Inflammatory macrophage treated with lipopolysaccharide for 1 hour (primary cell): ENCODE measurements around the gene ASPDH.
A peak's percentile ranks its signal among the peaks of the same experiment; 100 is the strongest.

Experiments used
- DNase-seq, 2 donors: peaks; one replicate each; pipeline ENCODE4 v3.0.0-alpha.2; 2020 to 2022

The ASPDH gene

GRCh38 chr19:50494186-50495019, 19.3 kb downstream of the ASPDH start:
- no peak for DNase-seq

GRCh38 chr19:50493171-50493570, 20.5 kb downstream of the ASPDH start:
- DNase-seq = no peak

GRCh38 chr19:50492303-50493052, 21.2 kb downstream of the ASPDH start:
- DNase-seq = peak in 1 of 2 donors; percentile 25

- DNase-seq = no peak
These were observed 22.7 kb downstream of the ASPDH start for GRCh38 chr19:50490991-50491472.

GRCh38 chr19:50490411-50490811, 23.3 kb downstream of the ASPDH start:
- DNase-seq = no peak

GRCh38 chr19:50489461-50490011, 24.2 kb downstream of the ASPDH start:
- DNase-seq = no peak

GRCh38 chr19:50488389-50489194, 25.1 kb downstream of the ASPDH start:
- DNase-seq = peak in 1 of 2 donors; percentile 12

GRCh38 chr19:50486823-50487515, 26.7 kb downstream of the ASPDH start:
- peak; percentile 23 to 50 for DNase-seq

- DNase-seq = no peak
These were observed 28.3 kb downstream of the ASPDH start for GRCh38 chr19:50485284-50485955.

- DNase-seq = no peak
These were observed 30.8 kb downstream of the ASPDH start for GRCh38 chr19:50482916-50483315.

- no peak for DNase-seq
These were observed 31.4 kb downstream of the ASPDH start for GRCh38 chr19:50482271-50482855.

GRCh38 chr19:50481351-50482149, 32.2 kb downstream of the ASPDH start:
- no peak for DNase-seq

- DNase-seq = no peak
These were observed 33.2 kb downstream of the ASPDH start for GRCh38 chr19:50480281-50481111.

- DNase-seq = no peak
These were observed 33.9 kb downstream of the ASPDH start for GRCh38 chr19:50479761-50480251.

- peak in 1 of 2 donors; percentile 11 for DNase-seq
These were observed 34.6 kb downstream of the ASPDH start for GRCh38 chr19:50478901-50479715.

GRCh38 chr19:50477751-50478515, 35.8 kb downstream of the ASPDH start:
- DNase-seq = no peak

GRCh38 chr19:50476907-50477238, 36.8 kb downstream of the ASPDH start:
- DNase-seq = no peak
